ENCODE data around the gene ESPL1.

ESPL1 gene

DNA sequence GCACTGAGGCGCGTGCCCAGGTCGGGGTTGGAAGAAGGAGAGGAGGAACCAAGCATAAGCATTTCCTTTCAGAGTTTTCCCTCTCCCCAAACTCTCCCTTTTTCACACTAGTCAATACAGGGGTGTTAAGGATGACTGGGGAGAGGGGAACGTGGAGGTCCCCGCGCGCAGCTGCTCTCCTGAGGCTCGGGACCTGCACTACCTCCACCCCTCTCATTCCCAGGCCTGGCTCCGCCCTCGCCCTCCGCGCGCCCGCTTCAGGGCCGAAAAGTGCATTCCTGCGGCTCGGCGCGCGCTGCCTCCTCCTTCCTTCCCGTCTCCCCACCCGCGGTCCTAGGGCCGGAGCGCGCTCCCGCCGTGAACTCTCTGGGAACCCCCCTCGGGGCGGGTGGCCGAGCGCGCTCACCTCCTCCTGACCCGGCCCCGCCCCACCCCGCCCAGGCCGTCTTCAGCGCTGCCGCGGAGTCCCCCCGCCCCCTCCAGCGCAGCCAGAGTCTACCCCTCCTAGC lies 47.4 kb upstream of the ESPL1 start:
- peak overlapping the region; percentile 90 for H2AFZ ChIP-seq
- H3K4me1 ChIP-seq: peaks cover 12% of the 10 kb centered on the region
- H3K27ac ChIP-seq: peak overlapping the region; percentile 99
- H3K36me3 ChIP-seq (ENCODE audit: control insufficient read depth, insufficient read depth, low read length): no peaks in the 10 kb centered on the region
- H3K9me3 ChIP-seq (ENCODE audit: control insufficient read depth, low read length): no peaks in the 10 kb centered on the region
- H3K4me2 ChIP-seq (ENCODE audit: low read length): peak overlapping the region; percentile 100
- TF ChIP-seq, protein P1, sequence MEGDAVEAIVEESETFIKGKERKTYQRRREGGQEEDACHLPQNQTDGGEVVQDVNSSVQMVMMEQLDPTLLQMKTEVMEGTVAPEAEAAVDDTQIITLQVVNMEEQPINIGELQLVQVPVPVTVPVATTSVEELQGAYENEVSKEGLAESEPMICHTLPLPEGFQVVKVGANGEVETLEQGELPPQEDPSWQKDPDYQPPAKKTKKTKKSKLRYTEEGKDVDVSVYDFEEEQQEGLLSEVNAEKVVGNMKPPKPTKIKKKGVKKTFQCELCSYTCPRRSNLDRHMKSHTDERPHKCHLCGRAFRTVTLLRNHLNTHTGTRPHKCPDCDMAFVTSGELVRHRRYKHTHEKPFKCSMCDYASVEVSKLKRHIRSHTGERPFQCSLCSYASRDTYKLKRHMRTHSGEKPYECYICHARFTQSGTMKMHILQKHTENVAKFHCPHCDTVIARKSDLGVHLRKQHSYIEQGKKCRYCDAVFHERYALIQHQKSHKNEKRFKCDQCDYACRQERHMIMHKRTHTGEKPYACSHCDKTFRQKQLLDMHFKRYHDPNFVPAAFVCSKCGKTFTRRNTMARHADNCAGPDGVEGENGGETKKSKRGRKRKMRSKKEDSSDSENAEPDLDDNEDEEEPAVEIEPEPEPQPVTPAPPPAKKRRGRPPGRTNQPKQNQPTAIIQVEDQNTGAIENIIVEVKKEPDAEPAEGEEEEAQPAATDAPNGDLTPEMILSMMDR (IDR thresholded peaks at IDR 0.05): no peak
- H3K79me2 ChIP-seq: no peaks in the 10 kb centered on the region
- H3K9ac ChIP-seq: no peak overlapping the region
- H3K27me3 ChIP-seq (ENCODE audit: control insufficient read depth, insufficient read depth, low read length): no peaks in the 10 kb centered on the region
- peak overlapping the region; percentile 79 for H3K4me3 ChIP-seq (ENCODE audit: low read depth, low read length)

DNA sequence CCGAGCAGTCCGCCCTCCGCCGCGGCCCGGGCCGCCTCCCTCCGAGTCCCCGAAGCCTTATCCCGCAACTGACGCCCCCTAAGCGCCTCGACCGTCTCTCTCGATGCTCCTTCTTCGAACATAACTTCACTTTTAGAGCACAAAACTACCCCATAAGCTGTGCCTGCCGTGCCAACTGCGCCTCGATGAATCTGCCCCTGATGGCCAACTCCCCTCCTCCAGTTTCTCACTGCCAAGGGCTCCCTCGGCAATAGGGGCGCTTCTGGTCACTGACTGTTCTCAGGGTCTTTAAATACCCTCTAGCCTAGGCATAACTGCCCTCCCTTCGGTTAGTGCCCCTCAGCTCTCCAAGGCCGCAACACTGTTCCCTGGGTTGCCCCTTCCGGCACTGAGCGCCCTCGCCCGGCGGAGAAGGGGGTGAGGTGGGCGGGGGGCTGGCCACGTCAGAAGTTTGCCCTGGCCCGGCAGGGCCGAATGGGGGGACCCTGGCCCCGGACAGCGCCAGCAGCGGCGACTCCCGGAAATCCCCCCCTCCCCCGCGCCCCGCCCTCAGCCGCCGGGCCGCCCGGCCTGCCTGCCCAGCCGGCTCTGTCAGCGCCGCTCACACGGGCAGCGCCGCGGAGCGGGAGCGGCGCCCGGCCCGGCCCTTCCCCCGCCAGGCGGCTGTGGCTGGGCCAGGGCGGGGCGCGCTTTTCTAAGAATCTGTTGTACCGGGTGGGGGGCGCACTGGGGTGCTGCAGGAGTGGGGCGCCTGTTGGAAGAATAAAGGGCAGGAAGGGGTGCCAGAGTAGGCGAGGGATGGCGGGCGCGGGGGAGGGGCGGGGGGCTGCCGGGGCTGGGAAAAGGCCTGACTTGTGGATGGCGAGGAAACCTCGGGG lies 46.7 kb upstream of the ESPL1 start:
- H3K27me3 ChIP-seq (ENCODE audit: control insufficient read depth, insufficient read depth, low read length): no peaks in the 10 kb centered on the region
- H3K4me2 ChIP-seq (ENCODE audit: low read length): peak overlapping the region; percentile 100
- TF ChIP-seq, protein P1 (IDR thresholded peaks at IDR 0.05): peak; percentile 39
- peak overlapping the region; percentile 90 for H2AFZ ChIP-seq
- H3K9me3 ChIP-seq (ENCODE audit: control insufficient read depth, low read length): no peaks in the 10 kb centered on the region
- H3K27ac ChIP-seq: peak overlapping the region; percentile 99
- H3K4me1 ChIP-seq: peaks cover 12% of the 10 kb centered on the region
- H3K4me3 ChIP-seq (ENCODE audit: low read depth, low read length): peak overlapping the region; percentile 79
- H3K79me2 ChIP-seq: no peaks in the 10 kb centered on the region
- H3K9ac ChIP-seq: peak overlapping the region; percentile 88
- no peaks in the 10 kb centered on the region for H3K36me3 ChIP-seq (ENCODE audit: control insufficient read depth, insufficient read depth, low read length)

DNA sequence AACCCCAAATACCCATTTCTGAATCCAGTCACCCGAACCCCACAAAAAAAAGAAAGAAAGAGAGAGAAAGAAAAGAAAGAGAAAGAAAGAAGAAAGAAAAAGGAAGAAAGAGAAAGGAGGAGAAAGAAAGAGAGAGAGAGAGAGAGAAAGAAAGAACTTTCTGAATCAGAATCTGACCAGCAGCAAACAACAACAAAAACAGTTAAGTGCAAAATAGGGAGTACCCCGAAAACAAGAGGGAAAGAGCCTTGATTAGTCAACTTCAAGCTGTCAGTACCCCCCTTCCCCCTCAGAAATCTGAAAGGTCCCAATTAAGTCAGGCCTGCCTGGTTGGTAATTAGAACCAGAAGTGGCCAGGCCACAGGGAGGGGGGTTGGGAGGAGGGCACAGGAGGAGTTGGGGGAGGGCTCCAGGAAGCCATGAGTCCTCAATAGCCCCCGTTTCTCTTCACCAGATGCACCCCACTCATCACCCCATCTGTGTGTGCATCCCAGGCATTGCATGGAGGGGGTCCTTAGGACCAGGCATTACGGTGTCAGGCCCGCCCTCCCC lies 45.9 kb upstream of the ESPL1 start:
- Histone ChIP-seq H3K36me3 (ENCODE audit: control insufficient read depth, insufficient read depth, low read length) (no peaks in the 10 kb centered on the region), H3K9me3 (ENCODE audit: control insufficient read depth, low read length) (no peaks in the 10 kb centered on the region), H3K4me3 (ENCODE audit: low read depth, low read length) (peak overlapping the region; percentile 9), H2AFZ (peak overlapping the region; percentile 90), H3K4me2 (ENCODE audit: low read length) (peak overlapping the region; percentile 45), H3K79me2 (no peaks in the 10 kb centered on the region), H3K27me3 (ENCODE audit: control insufficient read depth, insufficient read depth, low read length) (no peaks in the 10 kb centered on the region), H3K27ac (no peak overlapping the region), H3K9ac (no peak overlapping the region), H3K4me1 (peaks cover 12% of the 10 kb centered on the region)
- TF ChIP-seq, protein P1 (IDR thresholded peaks at IDR 0.05): no peak

DNA sequence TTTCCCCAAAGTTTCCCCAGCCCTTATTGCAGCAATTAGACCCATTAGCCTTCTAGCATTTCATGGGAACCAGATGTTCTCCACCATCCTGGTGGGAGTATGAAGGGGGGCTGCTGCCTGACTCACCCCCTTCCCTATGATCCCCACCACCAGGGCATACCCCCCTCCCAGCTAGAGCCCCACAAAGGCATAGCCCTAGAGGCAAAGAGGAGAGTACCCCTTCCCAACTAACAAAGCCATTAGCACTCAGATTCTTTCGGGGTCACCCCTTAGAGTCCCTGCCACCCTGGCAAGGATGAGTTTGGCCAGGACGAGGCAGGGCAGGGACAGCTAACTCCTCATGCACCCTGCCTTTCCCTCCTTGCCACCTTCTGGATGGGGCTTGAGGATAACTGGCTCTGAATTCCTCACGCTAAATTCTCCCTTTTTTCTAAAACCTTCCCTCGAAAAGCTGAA lies 45.3 kb upstream of the ESPL1 start:
- no peak overlapping the region for H3K9ac ChIP-seq

More for the DNA sequence above, 45.3 kb upstream of the ESPL1 start:
- Histone ChIP-seq H3K36me3 (ENCODE audit: control insufficient read depth, insufficient read depth, low read length) (no peaks in the 10 kb centered on the region), H3K27ac (no peak overlapping the region), H3K4me3 (ENCODE audit: low read depth, low read length) (no peak overlapping the region), H3K27me3 (ENCODE audit: control insufficient read depth, insufficient read depth, low read length) (no peaks in the 10 kb centered on the region), H2AFZ (no peak overlapping the region), H3K79me2 (no peaks in the 10 kb centered on the region), H3K4me2 (ENCODE audit: low read length) (no peak overlapping the region), H3K4me1 (peaks cover 12% of the 10 kb centered on the region), H3K9me3 (ENCODE audit: control insufficient read depth, low read length) (no peaks in the 10 kb centered on the region)
- TF ChIP-seq, protein P1 (IDR thresholded peaks at IDR 0.05): no peak

All from parathyroid adenoma (tissue), 2 donors.